Left ventricle myocardium inferior (tissue), 1 donor: ENCODE results near the gene DIP2B. TPM values are rescaled to one million over a fixed set of nuclear protein-coding genes. Genes with fewer than 3 reads are reported as not detected.

ENCODE experiments used
- DNase-seq: peaks from one replicate; pipeline ENCODE4 v3.0.0-alpha.2; 2020
- H3K27ac ChIP-seq: fragments of 200-600 bp; replicated peaks from 2 replicates; pipeline ENCODE4 v1.8.0; 2021
- H3K27me3 ChIP-seq: fragments of 200-600 bp; 2 replicates; pipeline ENCODE4 v1.8.0; 2021; ENCODE audit warnings: low read depth
- H3K36me3 ChIP-seq: fragments of 200-600 bp; 2 replicates; pipeline ENCODE4 v1.8.0; 2021
- H3K4me1 ChIP-seq: fragments of 200-600 bp; 2 replicates; pipeline ENCODE4 v1.8.0; 2021
- H3K4me3 ChIP-seq: fragments of 200-600 bp; 2 replicates; pipeline ENCODE4 v1.8.0; 2021; ENCODE audit warnings: mild to moderate bottlenecking, moderate library complexity
- H3K9me3 ChIP-seq: fragments of 200-600 bp; replicated peaks from 2 replicates; pipeline ENCODE4 v1.8.0; 2021
- intact Hi-C: fragments of 100-400 bp; cut with micrococcal nuclease; formaldehyde crosslinking; loops from one replicate; pipeline ENCODE4 v1.11.0; 2022
- total RNA-seq: library from RNA; stranded (reverse); fragmentation: NEBNext Ultra II Directional; extraction: Animal tissue kit (Norgen Biotek cat#: 25700); gene quantifications from one replicate; pipeline ENCODE4 v1.2.1, GENCODE V29; 2021
- TF ChIP-seq, protein P1 (sequence below): fragments of 200-600 bp; IDR thresholded peaks from 2 replicates; pipeline ENCODE4 v1.8.0; 2021; ENCODE audit warnings: antibody characterized with exemption, mild to moderate bottlenecking, borderline replicate concordance
- donor health status: DM: no; HTN: yes; CAD: no; lungs with severe emphysema.

DIP2B gene
- total RNA-seq, 1 donor from 2014 or later, result 13.2 TPM

- H3K36me3 ChIP-seq, result peaks cover 14% of the 10 kb centered on the region
- DNase-seq, result no peak
- intact Hi-C loops, result no loop called here
These were observed 135.6 kb downstream of the DIP2B start for GRCh38 chr12:50640321-50640939.

GRCh38 chr12:50641566-50641965, 136.8 kb downstream of the DIP2B start:
- intact Hi-C loops, result no loop called here

More at GRCh38 chr12:50640321-50640939, 135.6 kb downstream of the DIP2B start:
- TF ChIP-seq, protein P1, sequence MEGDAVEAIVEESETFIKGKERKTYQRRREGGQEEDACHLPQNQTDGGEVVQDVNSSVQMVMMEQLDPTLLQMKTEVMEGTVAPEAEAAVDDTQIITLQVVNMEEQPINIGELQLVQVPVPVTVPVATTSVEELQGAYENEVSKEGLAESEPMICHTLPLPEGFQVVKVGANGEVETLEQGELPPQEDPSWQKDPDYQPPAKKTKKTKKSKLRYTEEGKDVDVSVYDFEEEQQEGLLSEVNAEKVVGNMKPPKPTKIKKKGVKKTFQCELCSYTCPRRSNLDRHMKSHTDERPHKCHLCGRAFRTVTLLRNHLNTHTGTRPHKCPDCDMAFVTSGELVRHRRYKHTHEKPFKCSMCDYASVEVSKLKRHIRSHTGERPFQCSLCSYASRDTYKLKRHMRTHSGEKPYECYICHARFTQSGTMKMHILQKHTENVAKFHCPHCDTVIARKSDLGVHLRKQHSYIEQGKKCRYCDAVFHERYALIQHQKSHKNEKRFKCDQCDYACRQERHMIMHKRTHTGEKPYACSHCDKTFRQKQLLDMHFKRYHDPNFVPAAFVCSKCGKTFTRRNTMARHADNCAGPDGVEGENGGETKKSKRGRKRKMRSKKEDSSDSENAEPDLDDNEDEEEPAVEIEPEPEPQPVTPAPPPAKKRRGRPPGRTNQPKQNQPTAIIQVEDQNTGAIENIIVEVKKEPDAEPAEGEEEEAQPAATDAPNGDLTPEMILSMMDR, result no peak
- no peaks in the 10 kb centered on the region for H3K27me3 ChIP-seq
- peaks cover 30% of the 10 kb centered on the region for H3K4me1 ChIP-seq
- no peaks in the 10 kb centered on the region for H3K9me3 ChIP-seq
- no peak overlapping the region for H3K4me3 ChIP-seq
- H3K27ac ChIP-seq, result no peak overlapping the region

GRCh38 chr12:50642035-50642451, 137.3 kb downstream of the DIP2B start:
- Histone ChIP-seq H3K36me3 (peaks cover 14% of the 10 kb centered on the region), H3K4me3 (no peak overlapping the region), H3K27me3 (no peaks in the 10 kb centered on the region), H3K4me1 (peaks cover 14% of the 10 kb centered on the region), H3K27ac (no peak overlapping the region), H3K9me3 (no peaks in the 10 kb centered on the region)
- TF ChIP-seq, protein P1, result no peak
- intact Hi-C loops, result no loop called here
- DNase-seq, result no peak

More at GRCh38 chr12:50641566-50641965, 136.8 kb downstream of the DIP2B start:
- no peak overlapping the region for H3K4me3 ChIP-seq
- H3K9me3 ChIP-seq, result no peaks in the 10 kb centered on the region
- no peak overlapping the region for H3K27ac ChIP-seq
- H3K27me3 ChIP-seq, result no peaks in the 10 kb centered on the region
- H3K4me1 ChIP-seq, result peaks cover 19% of the 10 kb centered on the region
- TF ChIP-seq, protein P1, result no peak
- peaks cover 14% of the 10 kb centered on the region for H3K36me3 ChIP-seq
- no peak for DNase-seq

DNA sequence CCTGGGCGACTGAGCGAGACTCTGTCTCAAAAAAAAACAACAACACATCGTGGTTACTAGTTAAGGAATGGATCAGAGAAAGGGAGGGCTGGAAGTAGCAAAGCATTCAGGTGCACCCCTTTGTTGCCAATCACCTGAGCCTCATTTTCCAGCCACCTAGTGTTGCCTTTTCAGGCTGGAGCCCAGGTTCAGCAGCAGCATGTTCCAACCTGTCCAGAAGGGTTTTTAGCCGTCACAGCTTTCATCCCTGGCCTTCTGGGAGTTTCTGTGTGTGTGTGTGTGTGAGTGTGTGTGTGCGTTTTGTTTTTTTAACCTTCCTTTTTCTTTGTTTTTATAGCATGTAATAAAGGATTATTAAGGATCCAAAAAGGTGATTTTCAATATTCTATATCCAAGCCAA, 138.0 kb downstream of the DIP2B start:
- intact Hi-C loops, result no loop called here
- no peaks in the 10 kb centered on the region for H3K9me3 ChIP-seq
- no peak overlapping the region for H3K27ac ChIP-seq
- peaks cover 7% of the 10 kb centered on the region for H3K4me1 ChIP-seq
- no peak overlapping the region for H3K4me3 ChIP-seq
- H3K27me3 ChIP-seq, result no peaks in the 10 kb centered on the region
- H3K36me3 ChIP-seq, result peaks cover 14% of the 10 kb centered on the region
- TF ChIP-seq, protein P1, result no peak
- DNase-seq, result no peak

DNA sequence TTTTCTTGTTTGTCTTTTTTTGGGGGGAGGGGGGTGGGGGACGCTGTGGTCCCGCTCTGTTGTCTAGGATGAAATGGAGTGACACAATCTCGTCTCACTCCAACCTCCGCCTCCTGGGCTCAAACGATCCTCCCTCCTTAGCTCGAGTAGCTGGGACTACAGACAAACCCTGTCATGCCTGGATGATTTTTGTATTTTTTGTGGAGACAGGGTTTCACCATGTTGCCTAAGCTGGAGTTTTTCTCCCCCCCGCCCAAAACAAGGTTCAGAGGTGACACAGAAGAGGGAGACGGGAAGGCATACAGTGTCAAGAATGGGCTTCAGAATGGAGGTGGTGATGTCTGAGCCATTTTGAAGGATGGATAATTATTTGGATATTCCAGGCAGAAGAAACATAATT, 142.2 kb downstream of the DIP2B start:
- intact Hi-C loops, result no loop called here
- peaks cover 9% of the 10 kb centered on the region for H3K36me3 ChIP-seq
- TF ChIP-seq, protein P1, result no peak
- no peaks in the 10 kb centered on the region for H3K27me3 ChIP-seq
- no peak for DNase-seq
- no peaks in the 10 kb centered on the region for H3K9me3 ChIP-seq
- no peaks in the 10 kb centered on the region for H3K4me1 ChIP-seq
- no peak overlapping the region for H3K27ac ChIP-seq
- no peak overlapping the region for H3K4me3 ChIP-seq
